Measurements from ENCODE around the gene STAG1. TPM values are rescaled to one million over a fixed set of nuclear protein-coding genes. Genes with fewer than 3 reads are reported as not detected.
"Not testable (repeated sequence)": the region's sequence is repeated elsewhere in the genome, so short reads cannot be mapped to it uniquely, and the experiment has no call there.

STAG1 gene
- polyA plus RNA-seq, 1 of the 3 experiments (the other 2 are of a cell fraction), result 5.5 TPM

DNA sequence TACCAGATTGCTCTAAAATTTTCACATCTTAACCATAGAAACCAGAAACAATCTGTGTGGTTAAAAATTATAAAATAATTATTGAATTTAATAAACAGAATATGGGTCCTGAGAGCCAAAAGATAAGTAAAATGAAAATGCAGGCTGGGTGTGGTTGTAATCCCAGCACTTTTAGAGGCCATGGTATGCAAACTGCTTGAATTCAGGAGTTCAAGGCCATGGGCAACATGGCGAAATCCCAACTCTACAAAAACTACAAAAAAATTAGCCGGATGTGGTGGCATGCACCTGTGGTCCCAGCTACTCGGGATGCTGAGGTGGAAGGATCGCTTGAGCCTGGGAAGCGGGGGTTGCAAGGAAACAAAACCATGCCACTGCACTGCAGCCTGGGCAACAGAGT lies 236.1 kb downstream of the STAG1 start:
- Histone ChIP-seq H3K4me3 (ENCODE audit: low read depth in 2 of 2, low read length in 1 of 2) (no peak overlapping the region), H3K9ac (no peak overlapping the region), H2AFZ (ENCODE audit: low read depth) (no peak overlapping the region), H3K27ac (ENCODE audit: low read depth in 2 of 2, low read length in 1 of 2) (no peak overlapping the region), H3K36me3 (replicated peaks in 1 of 2; ENCODE audit: control insufficient read depth in 1 of 2, insufficient read depth in 2 of 2, low read length in 1 of 2) (peaks cover 0 to 16% of the 10 kb centered on the region in 2 experiments), H3K4me2 (no peak overlapping the region), H4K20me1 (ENCODE audit: insufficient read depth) (no peaks in the 10 kb centered on the region), H3K79me2 (ENCODE audit: insufficient read depth) (peaks cover 21% of the 10 kb centered on the region), H3F3A (replicated peaks; ENCODE audit: insufficient read depth) (peaks cover 16% of the 10 kb centered on the region), H3K27me3 (ENCODE audit: insufficient read depth) (no peaks in the 10 kb centered on the region), H3K9me2 (peaks cover 2% of the 10 kb centered on the region; the same call in 1 of the 2 replicates), H3K4me1 (ENCODE audit: control insufficient read depth in 1 of 2, insufficient read depth in 2 of 2, low read depth in 1 of 2, low read length in 1 of 2) (peaks cover 0 to 3% of the 10 kb centered on the region in 2 experiments; a peak in 1 of 4 replicates), H3K9me3 (no peaks in the 10 kb centered on the region)
- ChIA-PET CTCF (no interaction called here), POLR2A (no interaction called here)
- DNase-seq, result no peak
- WGBS (ENCODE audit: low lambda C conversion rate), result 98% methylated on average over 5 of the region's 5 CpGs
- TF ChIP-seq RFX5 (IDR thresholded peaks at IDR 0.05; ENCODE audit: low read length) (no peak), NRF1 (IDR thresholded peaks at IDR 0.05; ENCODE audit: low read depth, low read length) (no peak), EZH2phosphoT487 (IDR thresholded peaks at IDR 0.05; ENCODE audit: borderline replicate concordance, low read depth) (no peak), ELF1 (IDR thresholded peaks at IDR 0.05) (no peak), CHD2 (IDR thresholded peaks at IDR 0.05; ENCODE audit: low read length, partially characterized antibody) (no peak), FOSL2 (IDR thresholded peaks at IDR 0.05; ENCODE audit: borderline replicate concordance, low read depth) (no peak), MXI1 (IDR thresholded peaks at IDR 0.05; ENCODE audit: low read depth, low read length) (no peak)
- TF ChIP-seq, protein P1, sequence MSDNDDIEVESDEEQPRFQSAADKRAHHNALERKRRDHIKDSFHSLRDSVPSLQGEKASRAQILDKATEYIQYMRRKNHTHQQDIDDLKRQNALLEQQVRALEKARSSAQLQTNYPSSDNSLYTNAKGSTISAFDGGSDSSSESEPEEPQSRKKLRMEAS (IDR thresholded peaks at IDR 0.05; ENCODE audit: low read depth), result no peak

DNA sequence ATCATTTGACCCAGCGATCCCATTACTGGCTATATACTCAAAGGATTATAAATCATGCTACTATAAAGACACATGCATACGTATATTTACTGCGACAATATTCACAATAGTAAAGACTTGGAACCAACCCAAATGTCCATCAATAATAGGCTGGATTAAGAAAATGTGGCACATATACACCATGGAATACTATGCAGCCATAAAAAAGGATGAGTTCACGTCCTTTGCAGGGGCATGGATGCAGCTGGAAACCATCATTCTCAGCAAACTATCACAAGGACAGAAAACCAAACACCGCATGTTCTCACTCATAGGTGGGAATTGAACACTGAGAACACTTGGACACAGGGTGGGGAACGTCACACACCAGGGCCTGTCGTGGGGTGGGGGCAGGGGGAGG lies 237.6 kb downstream of the STAG1 start:
- H2AFZ ChIP-seq (ENCODE audit: low read depth); DNase-seq; H3F3A ChIP-seq (replicated peaks; ENCODE audit: insufficient read depth); H3K27me3 ChIP-seq (ENCODE audit: insufficient read depth); H3K4me2 ChIP-seq; H3K4me1 ChIP-seq (ENCODE audit: control insufficient read depth in 1 of 2, insufficient read depth in 2 of 2, low read depth in 1 of 2, low read length in 1 of 2); H3K9ac ChIP-seq; H3K27ac ChIP-seq (ENCODE audit: low read depth in 2 of 2, low read length in 1 of 2); POLR2A ChIA-PET; H3K9me2 ChIP-seq; H3K9me3 ChIP-seq; H4K20me1 ChIP-seq (ENCODE audit: insufficient read depth); H3K4me3 ChIP-seq (ENCODE audit: low read depth in 2 of 2, low read length in 1 of 2): not testable (repeated sequence)
- 100% methylated on average over 7 of the region's 7 CpGs for WGBS (ENCODE audit: low lambda C conversion rate)
- H3K36me3 ChIP-seq (replicated peaks in 1 of 2; ENCODE audit: control insufficient read depth in 1 of 2, insufficient read depth in 2 of 2, low read length in 1 of 2), result peaks cover 0 to 11% of the 10 kb centered on the region in 2 experiments
- peaks cover 21% of the 10 kb centered on the region for H3K79me2 ChIP-seq (ENCODE audit: insufficient read depth)
- CTCF ChIA-PET, result interaction anchor here (0.9 kb wide), 2 partner anchors 123 to 264 kb away, joined by 3 read pairs; partner anchors contain the start of gene PCCB

DNA sequence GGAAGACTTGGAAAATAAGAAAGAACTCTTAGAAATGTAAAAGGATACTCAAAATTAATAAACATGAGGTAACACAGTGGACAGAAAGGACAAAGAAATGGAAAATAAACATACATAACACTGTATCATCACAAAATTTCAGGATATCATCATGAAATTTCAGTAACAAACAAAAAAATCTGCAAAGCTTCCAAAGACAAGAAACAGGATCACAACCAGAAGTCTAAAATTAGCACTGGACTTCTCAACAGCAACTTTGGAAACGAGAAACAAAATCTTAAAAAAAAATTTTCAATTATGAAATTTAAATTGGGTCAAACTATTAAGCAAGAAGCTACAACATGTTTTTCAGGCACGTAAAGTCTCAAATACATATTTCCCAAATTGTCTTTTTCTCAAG lies 238.8 kb downstream of the STAG1 start:
- CTCF ChIA-PET, result interaction anchor here (0.6 kb wide), 1 partner anchor 1722 kb away, joined by 3 read pairs; no protein-coding TSS in a partner anchor
- Histone ChIP-seq H3K4me3 (ENCODE audit: low read depth in 2 of 2, low read length in 1 of 2) (no peak overlapping the region), H3K9ac (no peak overlapping the region), H3K9me2 (0 out of 2 replicates have a peak, but pooled peaks cover 2% of the 10 kb centered on the region), H3K36me3 (replicated peaks in 1 of 2; ENCODE audit: control insufficient read depth in 1 of 2, insufficient read depth in 2 of 2, low read length in 1 of 2) (peaks cover 0 to 6% of the 10 kb centered on the region in 2 experiments), H2AFZ (ENCODE audit: low read depth) (no peak overlapping the region), H3K9me3 (no peaks in the 10 kb centered on the region), H3F3A (replicated peaks; ENCODE audit: insufficient read depth) (peaks cover 6% of the 10 kb centered on the region), H3K27me3 (ENCODE audit: insufficient read depth) (no peaks in the 10 kb centered on the region), H4K20me1 (ENCODE audit: insufficient read depth) (no peaks in the 10 kb centered on the region), H3K4me2 (no peak overlapping the region), H3K79me2 (ENCODE audit: insufficient read depth) (peaks cover 21% of the 10 kb centered on the region), H3K27ac (ENCODE audit: low read depth in 2 of 2, low read length in 1 of 2) (no peak overlapping the region), H3K4me1 (ENCODE audit: control insufficient read depth in 1 of 2, insufficient read depth in 2 of 2, low read depth in 1 of 2, low read length in 1 of 2) (no peaks in the 10 kb centered on the region; a peak in 1 of 4 replicates)
- 95% methylated on average over 2 of the region's 2 CpGs for whole genome bisulfite sequencing (ENCODE audit: low lambda C conversion rate)
- no peak for DNase-seq
- TF ChIP-seq, protein P2, sequence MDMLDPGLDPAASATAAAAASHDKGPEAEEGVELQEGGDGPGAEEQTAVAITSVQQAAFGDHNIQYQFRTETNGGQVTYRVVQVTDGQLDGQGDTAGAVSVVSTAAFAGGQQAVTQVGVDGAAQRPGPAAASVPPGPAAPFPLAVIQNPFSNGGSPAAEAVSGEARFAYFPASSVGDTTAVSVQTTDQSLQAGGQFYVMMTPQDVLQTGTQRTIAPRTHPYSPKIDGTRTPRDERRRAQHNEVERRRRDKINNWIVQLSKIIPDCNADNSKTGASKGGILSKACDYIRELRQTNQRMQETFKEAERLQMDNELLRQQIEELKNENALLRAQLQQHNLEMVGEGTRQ (IDR thresholded peaks at IDR 0.05; ENCODE audit: borderline replicate concordance, low read depth, low read length), result no peak
- TF ChIP-seq CHD2 (IDR thresholded peaks at IDR 0.05; ENCODE audit: low read length, partially characterized antibody) (no peak), FOXM1 (IDR thresholded peaks at IDR 0.05; ENCODE audit: low read depth) (no peak), MEF2A (IDR thresholded peaks at IDR 0.05; ENCODE audit: borderline replicate concordance, low read depth) (no peak), RAD21 (IDR thresholded peaks at IDR 0.05; ENCODE audit: low read length) (no peak)
- POLR2A ChIA-PET, result no interaction called here
